Measurements from ENCODE around the gene STK26. TPM values are rescaled to one million over a fixed set of nuclear protein-coding genes. Genes with fewer than 3 reads are reported as not detected.
"Not testable (repeated sequence)": the region's sequence is repeated elsewhere in the genome, so short reads cannot be mapped to it uniquely, and the experiment has no call there.

STK26 gene
- total RNA-seq, 5 donors from 2014 or later (not counting 1 experiment from before 2014, with no cell fraction given), result 28.5 to 38.1 (median 34.4) TPM

GRCh38 chrX:131988236-131988635 lies 34.9 kb upstream of the STK26 start:
- ChIA-PET CTCF (no interaction called here), POLR2A (no interaction called here)
- Mint-ChIP-seq H3K4me3 (peak overlapping the region in 1 of 3 donors; percentile 66), H3K9me3 (peaks cover 0 to 5% (median 0%) of the 10 kb centered on the region in 3 donors), H3K27me3 (peaks cover 0 to 31% of the 10 kb centered on the region in 2 donors), H3K27ac (peak overlapping the region; percentile 69 to 75), H3K4me1 (peaks cover 49 to 60% (median 55%) of the 10 kb centered on the region in 3 donors), H3K36me3 (no peaks in the 10 kb centered on the region)
- no peaks in the 10 kb centered on the region for H3K27me3 ChIP-seq (replicated peaks in 1 of 2; ENCODE audit: control insufficient read depth in 2 of 2, extremely low read depth in 1 of 2, insufficient read depth in 2 of 2, low read length in 1 of 2)
- H3K9me3 ChIP-seq, result no peaks in the 10 kb centered on the region
- no peaks in the 10 kb centered on the region for H3K36me3 ChIP-seq (ENCODE audit: control insufficient read depth in 2 of 2, extremely low read depth in 1 of 2, insufficient read depth in 1 of 2, low read length in 1 of 2)
- no peak overlapping the region for H3K4me3 ChIP-seq (ENCODE audit: control insufficient read depth in 1 of 2, extremely low read depth in 1 of 2, low read length in 1 of 2)
- H3K27ac ChIP-seq (ENCODE audit: low read length), result peak overlapping the region; percentile 87
- ATAC-seq (replicated peaks in 1 of 4), result no peak
- no peak for DNase-seq
- H3K4me1 ChIP-seq (ENCODE audit: control insufficient read depth in 1 of 2, extremely low read depth in 1 of 2, insufficient read depth in 2 of 2, low read length in 2 of 2), result peaks cover 29 to 37% of the 10 kb centered on the region in 2 experiments

DNA sequence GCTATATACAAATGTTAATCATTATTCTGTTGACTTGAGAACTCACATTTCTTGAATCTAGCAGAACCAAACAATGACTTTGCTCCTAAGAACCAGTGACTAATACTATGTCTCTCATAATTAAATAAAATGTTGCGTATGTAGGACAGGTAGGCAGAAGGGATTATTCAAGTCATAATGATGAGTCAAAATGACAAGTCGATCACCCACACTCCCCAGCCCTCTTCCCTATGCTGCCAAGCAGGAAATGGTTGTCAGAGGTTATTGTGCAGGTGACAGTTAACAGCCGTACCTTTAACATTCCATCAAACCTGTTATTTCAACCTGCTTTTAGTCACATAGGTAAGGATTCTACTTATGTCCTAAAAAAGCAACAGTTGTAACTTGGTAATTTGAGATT lies 22.0 kb upstream of the STK26 start:
- ChIA-PET CTCF (no interaction called here), POLR2A (no interaction called here)
- H3K9me3 Mint-ChIP-seq, result no peaks in the 10 kb centered on the region
- DNase-seq (peak in 1 of 35 experiments; percentile 5), ATAC-seq (replicated peaks in 1 of 4) (peak; percentile 43 to 85 (median 68))
- WGBS (ENCODE audit: insufficient coverage), result no CpG with 5 or more reads among the region's 3 CpGs
- Histone ChIP-seq H3K27ac (ENCODE audit: low read length) (no peak overlapping the region), H3K4me3 (ENCODE audit: control insufficient read depth in 1 of 2, extremely low read depth in 1 of 2, low read length in 1 of 2) (no peak overlapping the region), H3K27me3 (replicated peaks in 1 of 2; ENCODE audit: control insufficient read depth in 2 of 2, extremely low read depth in 1 of 2, insufficient read depth in 2 of 2, low read length in 1 of 2) (no peaks in the 10 kb centered on the region), H3K9me3 (no peaks in the 10 kb centered on the region), H3K36me3 (ENCODE audit: control insufficient read depth in 2 of 2, extremely low read depth in 1 of 2, insufficient read depth in 1 of 2, low read length in 1 of 2) (no peaks in the 10 kb centered on the region), H3K4me1 (ENCODE audit: control insufficient read depth in 1 of 2, extremely low read depth in 1 of 2, insufficient read depth in 2 of 2, low read length in 2 of 2) (no peaks in the 10 kb centered on the region)
- H3K4me1 Mint-ChIP-seq, result peaks cover 17 to 24% (median 19%) of the 10 kb centered on the region in 3 donors
- H3K27ac Mint-ChIP-seq, result peak overlapping the region; percentile 9 to 18
- H3K36me3 Mint-ChIP-seq, result no peaks in the 10 kb centered on the region
- no peak overlapping the region for H3K4me3 Mint-ChIP-seq
- H3K27me3 Mint-ChIP-seq, result peaks cover 0 to 22% of the 10 kb centered on the region in 2 donors

- Mint-ChIP-seq H3K27ac (no peak overlapping the region), H3K27me3 (peaks cover 0 to 37% of the 10 kb centered on the region in 2 donors), H3K9me3 (no peaks in the 10 kb centered on the region), H3K4me1 (peaks cover 20 to 26% (median 22%) of the 10 kb centered on the region in 3 donors), H3K4me3 (no peak overlapping the region), H3K36me3 (no peaks in the 10 kb centered on the region)
- Histone ChIP-seq H3K36me3 (ENCODE audit: control insufficient read depth in 2 of 2, extremely low read depth in 1 of 2, insufficient read depth in 1 of 2, low read length in 1 of 2) (no peaks in the 10 kb centered on the region), H3K9me3 (no peaks in the 10 kb centered on the region), H3K27me3 (replicated peaks in 1 of 2; ENCODE audit: control insufficient read depth in 2 of 2, extremely low read depth in 1 of 2, insufficient read depth in 2 of 2, low read length in 1 of 2) (no peaks in the 10 kb centered on the region), H3K4me1 (ENCODE audit: control insufficient read depth in 1 of 2, extremely low read depth in 1 of 2, insufficient read depth in 2 of 2, low read length in 2 of 2) (no peaks in the 10 kb centered on the region), H3K4me3 (ENCODE audit: control insufficient read depth in 1 of 2, extremely low read depth in 1 of 2, low read length in 1 of 2) (no peak overlapping the region), H3K27ac (ENCODE audit: low read length) (no peak overlapping the region)
- POLR2A ChIA-PET, result interaction anchor here in 1 of 2 donors (0.6 kb wide), 1 partner anchor 450 kb away, joined by 4 read pairs; no protein-coding TSS in a partner anchor
- 100% methylated on average over 1 of the region's 4 CpGs for WGBS (ENCODE audit: insufficient coverage)
- CTCF ChIA-PET, result no interaction called here
- no peak for ATAC-seq (replicated peaks in 1 of 4)
- DNase-seq, result no peak
Measured at GRCh38 chrX:132004728-132005127, 18.4 kb upstream of the STK26 start.

- ChIA-PET CTCF (no interaction called here), POLR2A (no interaction called here)
- no peaks in the 10 kb centered on the region for H3K27me3 ChIP-seq (replicated peaks in 1 of 2; ENCODE audit: control insufficient read depth in 2 of 2, extremely low read depth in 1 of 2, insufficient read depth in 2 of 2, low read length in 1 of 2)
- 80% methylated on average over 1 of the region's 3 CpGs for WGBS (ENCODE audit: insufficient coverage)
- H3K27ac ChIP-seq (ENCODE audit: low read length), result no peak overlapping the region
- no peaks in the 10 kb centered on the region for H3K36me3 ChIP-seq (ENCODE audit: control insufficient read depth in 2 of 2, extremely low read depth in 1 of 2, insufficient read depth in 1 of 2, low read length in 1 of 2)
- ATAC-seq (replicated peaks in 1 of 4), result no peak
- peaks cover 2 to 6% (median 2%) of the 10 kb centered on the region in 3 donors for H3K4me1 Mint-ChIP-seq
- DNase-seq, result no peak
- no peak overlapping the region for H3K27ac Mint-ChIP-seq
- H3K4me3 ChIP-seq (ENCODE audit: control insufficient read depth in 1 of 2, extremely low read depth in 1 of 2, low read length in 1 of 2), result no peak overlapping the region
- no peaks in the 10 kb centered on the region for H3K36me3 Mint-ChIP-seq
- no peaks in the 10 kb centered on the region for H3K4me1 ChIP-seq (ENCODE audit: control insufficient read depth in 1 of 2, extremely low read depth in 1 of 2, insufficient read depth in 2 of 2, low read length in 2 of 2)
- no peak overlapping the region for H3K4me3 Mint-ChIP-seq
- no peaks in the 10 kb centered on the region for H3K9me3 ChIP-seq
- no peaks in the 10 kb centered on the region for H3K9me3 Mint-ChIP-seq
- peaks cover 0 to 18% of the 10 kb centered on the region in 2 donors for H3K27me3 Mint-ChIP-seq
Measured at GRCh38 chrX:132009350-132009749, 13.8 kb upstream of the STK26 start.

GRCh38 chrX:132010213-132010612 lies 12.9 kb upstream of the STK26 start:
- POLR2A ChIA-PET; H3K36me3 ChIP-seq (ENCODE audit: control insufficient read depth in 2 of 2, extremely low read depth in 1 of 2, insufficient read depth in 1 of 2, low read length in 1 of 2); H3K4me3 Mint-ChIP-seq; ATAC-seq (replicated peaks in 1 of 4); H3K9me3 Mint-ChIP-seq; H3K4me1 Mint-ChIP-seq; H3K27me3 ChIP-seq (replicated peaks in 1 of 2; ENCODE audit: control insufficient read depth in 2 of 2, extremely low read depth in 1 of 2, insufficient read depth in 2 of 2, low read length in 1 of 2); H3K4me3 ChIP-seq (ENCODE audit: control insufficient read depth in 1 of 2, extremely low read depth in 1 of 2, low read length in 1 of 2); H3K4me1 ChIP-seq (ENCODE audit: control insufficient read depth in 1 of 2, extremely low read depth in 1 of 2, insufficient read depth in 2 of 2, low read length in 2 of 2); DNase-seq; CTCF ChIA-PET; H3K36me3 Mint-ChIP-seq; H3K27ac ChIP-seq (ENCODE audit: low read length); H3K27ac Mint-ChIP-seq; H3K9me3 ChIP-seq: not testable (repeated sequence)
- WGBS (ENCODE audit: insufficient coverage), result no CpG with 5 or more reads among the region's 2 CpGs
- H3K27me3 Mint-ChIP-seq, result peaks cover 0 to 18% of the 10 kb centered on the region in 2 donors

- Histone ChIP-seq H3K4me3 (ENCODE audit: control insufficient read depth in 1 of 2, extremely low read depth in 1 of 2, low read length in 1 of 2) (no peak overlapping the region), H3K27me3 (replicated peaks in 1 of 2; ENCODE audit: control insufficient read depth in 2 of 2, extremely low read depth in 1 of 2, insufficient read depth in 2 of 2, low read length in 1 of 2) (no peaks in the 10 kb centered on the region), H3K4me1 (ENCODE audit: control insufficient read depth in 1 of 2, extremely low read depth in 1 of 2, insufficient read depth in 2 of 2, low read length in 2 of 2) (peaks cover 4 to 10% of the 10 kb centered on the region in 2 experiments), H3K27ac (ENCODE audit: low read length) (no peak overlapping the region), H3K9me3 (no peaks in the 10 kb centered on the region), H3K36me3 (ENCODE audit: control insufficient read depth in 2 of 2, extremely low read depth in 1 of 2, insufficient read depth in 1 of 2, low read length in 1 of 2) (no peaks in the 10 kb centered on the region)
- Mint-ChIP-seq H3K4me1 (peaks cover 22 to 26% (median 22%) of the 10 kb centered on the region in 3 donors), H3K36me3 (no peaks in the 10 kb centered on the region), H3K27me3 (peaks cover 0 to 11% of the 10 kb centered on the region in 2 donors), H3K9me3 (no peaks in the 10 kb centered on the region), H3K4me3 (no peak overlapping the region), H3K27ac (no peak overlapping the region)
- DNase-seq, result no peak
- POLR2A ChIA-PET, result no interaction called here
- no peak for ATAC-seq (replicated peaks in 1 of 4)
- CTCF ChIA-PET, result no interaction called here
- 80% methylated on average over 1 of the region's 4 CpGs for WGBS (ENCODE audit: insufficient coverage)
Measured at GRCh38 chrX:132015875-132016274, 7.2 kb upstream of the STK26 start.
